Measurements from ENCODE around the gene ABCB11.

- TF ChIP-seq CTCF (IDR thresholded peaks at IDR 0.05) (no peak), POLR2A (IDR thresholded peaks at IDR 0.05) (no peak)
These were observed 60.4 kb downstream of the ABCB11 start for GRCh38 chr2:168970711-168971233.

All from uterus (tissue), 2 donors.